GM21717 (cell line): ENCODE measurements around the gene ZNF765.
"Not testable (repeated sequence)": the region's sequence is repeated elsewhere in the genome, so short reads cannot be mapped to it uniquely, and the experiment has no call there.

ENCODE experiments used
- ATAC-seq: cut with Tn5 transposase; IDR thresholded peaks from one replicate; pipeline ENCODE4 v1.9.1; 2021; ENCODE audit warnings: mild to moderate bottlenecking, moderate library complexity; ENCODE audit not compliant: unreplicated experiment

Gene ZNF765

DNA sequence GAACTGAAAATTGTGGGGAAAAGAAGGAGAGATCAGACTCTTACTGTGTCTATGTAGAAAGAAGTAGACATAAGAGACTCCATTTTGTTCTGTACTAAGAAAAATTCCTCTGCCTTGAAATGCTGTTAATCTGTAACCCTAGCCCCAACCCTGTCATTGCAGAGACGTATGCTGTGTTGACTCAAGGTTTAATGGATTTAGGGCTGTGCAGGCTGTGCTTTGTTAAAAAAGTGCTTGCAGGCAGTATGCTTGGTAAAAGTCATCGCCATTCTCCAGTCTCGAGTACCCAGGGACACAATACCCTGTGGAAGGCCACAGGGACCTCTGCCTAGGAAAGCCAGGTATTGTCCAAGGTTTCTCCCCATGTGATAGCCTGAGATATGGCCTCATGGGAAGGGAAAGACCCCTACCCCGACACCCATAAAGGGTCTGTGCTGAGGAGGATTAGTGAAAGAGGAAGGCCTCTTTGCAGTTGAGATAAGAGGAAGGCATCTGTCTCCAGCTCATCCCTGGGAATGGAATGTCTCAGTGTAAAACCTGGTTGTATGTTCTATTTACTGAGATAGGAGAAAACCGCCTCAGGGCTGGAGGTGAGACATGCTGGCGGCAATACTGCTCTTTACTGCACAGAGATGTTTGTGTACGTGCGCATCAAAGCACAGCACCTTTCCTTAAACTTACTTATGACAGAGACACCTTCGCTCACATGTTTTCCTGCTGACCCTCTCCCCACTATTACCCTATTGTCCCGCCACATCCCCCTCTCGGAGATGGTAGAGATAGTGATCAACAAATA lies 25.8 kb downstream of the ZNF765 start:
- ATAC-seq: not testable (repeated sequence)

GRCh38 chr19:53422551-53422950 lies 27.6 kb downstream of the ZNF765 start:
- ATAC-seq: no peak

DNA sequence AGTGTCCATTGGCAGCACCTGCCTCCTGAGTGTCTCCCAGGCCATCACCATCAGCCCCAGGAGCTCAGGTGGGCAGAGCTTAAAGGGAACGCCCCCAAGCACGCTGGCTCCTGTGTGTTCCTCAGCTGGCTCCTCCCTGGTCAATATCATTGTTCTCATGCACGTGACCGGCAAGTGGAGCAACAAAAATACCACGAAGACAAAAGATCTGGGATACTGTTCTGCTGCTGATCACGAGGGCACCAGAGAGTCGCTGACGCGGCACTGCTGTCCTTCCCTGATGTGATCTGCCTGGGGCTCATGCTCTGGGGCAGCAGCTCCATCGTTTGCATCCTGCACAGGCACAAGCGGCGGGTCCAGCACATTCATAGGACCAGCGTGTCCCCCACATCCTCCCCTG lies 28.1 kb downstream of the ZNF765 start:
- not testable (repeated sequence) for ATAC-seq

DNA sequence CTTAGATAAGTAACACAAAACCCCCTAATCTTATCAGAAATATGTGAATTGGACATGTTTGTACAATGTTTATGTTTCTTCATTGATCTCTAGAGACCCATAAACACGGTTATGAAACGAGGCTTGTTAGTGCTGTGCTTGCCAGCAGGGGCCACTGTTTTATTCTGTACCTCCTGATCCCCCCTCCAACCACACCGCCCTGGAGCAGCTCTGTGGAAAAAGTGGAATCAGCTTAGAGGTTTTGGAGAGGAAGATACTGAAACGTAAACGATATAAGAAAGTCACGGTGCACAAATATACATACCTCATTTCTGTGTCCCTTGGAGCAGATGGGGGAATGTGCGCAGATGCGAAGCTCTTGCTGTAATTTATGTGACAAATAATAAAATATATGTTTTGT lies 28.7 kb downstream of the ZNF765 start:
- ATAC-seq: not testable (repeated sequence)

DNA sequence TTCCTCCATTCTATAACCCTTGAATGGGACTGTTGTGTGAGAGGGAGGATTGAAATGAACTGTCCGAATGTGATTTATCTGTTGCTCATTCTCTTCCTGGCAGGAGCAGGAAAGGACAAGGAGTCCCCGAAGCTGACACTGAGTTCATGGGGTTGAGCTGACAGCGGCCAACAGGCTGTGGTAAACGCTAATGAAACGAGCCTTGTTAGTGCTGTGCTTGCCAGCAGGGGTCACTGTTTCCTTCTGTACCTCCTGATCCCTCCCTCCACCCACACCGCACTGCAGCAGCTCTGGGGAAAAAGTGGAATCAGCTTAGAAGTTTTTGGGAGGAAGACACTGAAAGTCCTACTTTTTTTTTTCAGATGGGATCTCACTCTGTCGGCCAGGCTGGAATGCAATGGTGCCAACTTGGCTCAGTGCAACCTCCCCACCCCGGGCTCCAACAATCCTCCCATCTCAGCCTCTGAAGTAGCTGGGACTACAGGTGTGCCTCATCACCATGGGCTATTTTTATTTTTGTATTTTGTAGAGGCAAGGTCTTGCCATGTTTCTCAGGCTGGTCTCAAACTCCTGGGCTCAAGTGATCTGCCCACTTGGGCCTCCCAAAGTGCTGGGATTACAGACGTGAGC lies 30.1 kb downstream of the ZNF765 start:
- ATAC-seq: no peak

- peak; percentile 89 for ATAC-seq
Observed at GRCh38 chr19:53431399-53432087, 36.6 kb downstream of the ZNF765 start, which contains the start of gene ZNF761. TSS of gene ZNF761 (plus strand) at chr19:53431984. CDS start at chr19:53447269, 15,285 bp downstream.

GRCh38 chr19:53432088-53432661 lies 37.2 kb downstream of the ZNF765 start:
- peak; percentile 11 for ATAC-seq

GRCh38 chr19:53443809-53444208 lies 48.9 kb downstream of the ZNF765 start:
- ATAC-seq: not testable (repeated sequence)

GRCh38 chr19:53447196-53447595 lies 52.2 kb downstream of the ZNF765 start:
- ATAC-seq: not testable (repeated sequence)

GRCh38 chr19:53455828-53456227 lies 60.9 kb downstream of the ZNF765 start:
- ATAC-seq: no peak

DNA sequence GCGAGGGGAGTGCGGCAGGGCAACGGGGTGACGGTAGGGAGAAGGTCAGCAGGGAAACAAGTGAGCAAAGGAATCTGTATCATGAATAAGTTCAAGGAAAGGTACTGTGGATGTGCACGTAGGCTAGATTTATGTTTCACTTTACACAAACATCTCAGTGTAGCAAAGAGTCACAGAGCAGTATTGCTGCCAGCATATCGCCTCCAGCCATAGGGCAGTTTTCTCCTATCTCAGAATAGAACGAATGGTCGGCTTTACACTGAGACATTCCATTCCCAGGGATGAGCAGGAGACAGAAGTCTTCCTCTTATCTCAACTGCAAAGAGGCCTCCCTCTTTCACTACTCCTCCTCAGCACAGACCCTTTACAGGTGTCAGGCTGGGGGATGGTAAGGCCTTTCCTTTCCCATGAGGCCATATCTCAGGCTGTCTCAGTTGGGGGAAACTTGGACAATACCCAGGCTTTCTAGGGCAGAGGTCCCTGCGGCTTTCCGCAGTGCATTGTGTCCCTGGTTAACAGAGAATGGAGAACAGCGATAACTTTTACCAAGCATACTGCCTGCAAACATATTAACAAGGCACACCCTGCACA lies 65.3 kb downstream of the ZNF765 start:
- ATAC-seq: not testable (repeated sequence)

GRCh38 chr19:53461866-53462265 lies 66.9 kb downstream of the ZNF765 start:
- no peak for ATAC-seq

- no peak for ATAC-seq
Observed at GRCh38 chr19:53462861-53463260, 67.9 kb downstream of the ZNF765 start.

GRCh38 chr19:53463263-53463662 lies 68.3 kb downstream of the ZNF765 start:
- no peak for ATAC-seq

DNA sequence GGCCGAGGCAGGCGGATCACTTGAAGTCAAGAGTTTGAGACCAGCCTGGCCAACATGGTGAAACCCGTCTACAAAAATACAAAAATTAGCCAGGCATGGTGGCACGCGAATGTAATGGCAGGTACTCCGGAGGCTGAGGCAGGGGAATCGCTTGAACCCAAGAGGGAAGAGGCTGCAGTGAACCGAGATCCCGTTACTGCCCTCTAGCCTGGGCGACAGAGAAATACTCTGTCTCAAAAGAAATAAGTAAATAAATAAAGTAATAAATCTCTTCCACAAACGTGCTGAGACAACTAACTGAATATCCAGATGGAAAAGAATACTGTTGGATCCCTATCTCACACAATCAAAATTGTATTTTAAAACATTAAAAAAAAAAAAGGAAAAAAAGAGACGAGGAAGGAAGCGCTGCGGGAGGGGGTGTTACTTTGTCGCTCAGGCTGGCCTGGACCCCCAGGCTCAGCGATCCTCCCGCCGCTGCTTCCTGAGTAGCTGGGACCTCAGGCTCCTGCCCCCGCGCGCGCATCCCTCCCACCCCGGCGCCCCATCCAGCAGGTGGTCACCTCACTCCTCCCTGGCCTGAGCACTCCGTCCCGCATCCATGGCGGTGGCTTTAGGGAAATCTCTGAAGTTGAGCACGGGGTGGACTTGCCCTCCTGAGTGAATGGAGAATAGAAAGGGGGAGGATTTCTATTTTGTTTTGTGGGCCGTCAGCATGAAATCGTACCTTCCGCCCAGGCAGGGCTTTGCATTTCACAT lies 72.0 kb downstream of the ZNF765 start:
- ATAC-seq: peak; percentile 20

GRCh38 chr19:53467485-53468262 lies 72.7 kb downstream of the ZNF765 start, which contains the start of gene ZNF813:
TSS of gene ZNF813 (plus strand) at chr19:53467733. CDS start at chr19:53483823, 16,090 bp downstream.
- ATAC-seq: peak; percentile 82

GRCh38 chr19:53468628-53469027 lies 73.7 kb downstream of the ZNF765 start:
- not testable (repeated sequence) for ATAC-seq

GRCh38 chr19:53471916-53472315 lies 77.0 kb downstream of the ZNF765 start:
- ATAC-seq: no peak

- ATAC-seq: not testable (repeated sequence)
Observed at GRCh38 chr19:53474832-53475231, 79.9 kb downstream of the ZNF765 start.
